Measurements from ENCODE around the gene TP53BP2.

Gene TP53BP2

DNA sequence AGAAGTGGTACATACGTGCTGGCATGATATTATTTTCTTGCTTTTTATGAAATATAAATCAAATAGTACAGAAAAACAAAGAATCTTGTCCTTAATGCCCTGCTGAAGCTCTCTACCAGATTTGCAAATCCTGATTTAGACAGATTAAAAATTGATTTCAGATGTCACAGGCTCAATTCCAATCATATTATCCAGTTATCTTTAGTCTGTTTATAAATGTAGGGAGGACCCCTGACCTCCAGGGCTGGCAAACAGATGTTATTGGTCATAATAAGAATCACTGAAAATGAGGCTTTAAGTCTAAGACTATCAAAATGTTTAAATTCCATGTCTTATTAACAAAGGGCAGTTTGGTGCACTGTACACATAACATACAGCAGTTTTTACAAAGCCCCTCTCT is 62.1 kb downstream of the TP53BP2 start:
- H3K4me1 ChIP-seq (ENCODE audit: insufficient read depth, low read length), result no peaks in the 10 kb centered on the region
- no peak overlapping the region for H3K4me2 ChIP-seq (ENCODE audit: insufficient read depth, low read length)
- H2AFZ ChIP-seq (ENCODE audit: low read depth, low read length), result no peak overlapping the region
- H4K20me1 ChIP-seq (ENCODE audit: insufficient read depth, low read length), result no peaks in the 10 kb centered on the region
- H3K27me3 ChIP-seq (ENCODE audit: insufficient read depth, low read length, poor library complexity), result no peaks in the 10 kb centered on the region
- no peak overlapping the region for H3K9ac ChIP-seq (ENCODE audit: low read depth, low read length)
- H3K4me3 ChIP-seq (ENCODE audit: low read depth in 1 of 2, low read length in 2 of 2), result no peak overlapping the region
- peaks cover 54% of the 10 kb centered on the region for H3K36me3 ChIP-seq (ENCODE audit: insufficient read depth, low read length)
- ATAC-seq (ENCODE audit: insufficient read depth, low read depth) (no peak), DNase-seq (no peak)
- H3K9me3 ChIP-seq (ENCODE audit: insufficient read depth, low read length, severe bottlenecking), result no peaks in the 10 kb centered on the region
- no peak overlapping the region for H3K27ac ChIP-seq (ENCODE audit: low read length)
- TF ChIP-seq, protein P1, sequence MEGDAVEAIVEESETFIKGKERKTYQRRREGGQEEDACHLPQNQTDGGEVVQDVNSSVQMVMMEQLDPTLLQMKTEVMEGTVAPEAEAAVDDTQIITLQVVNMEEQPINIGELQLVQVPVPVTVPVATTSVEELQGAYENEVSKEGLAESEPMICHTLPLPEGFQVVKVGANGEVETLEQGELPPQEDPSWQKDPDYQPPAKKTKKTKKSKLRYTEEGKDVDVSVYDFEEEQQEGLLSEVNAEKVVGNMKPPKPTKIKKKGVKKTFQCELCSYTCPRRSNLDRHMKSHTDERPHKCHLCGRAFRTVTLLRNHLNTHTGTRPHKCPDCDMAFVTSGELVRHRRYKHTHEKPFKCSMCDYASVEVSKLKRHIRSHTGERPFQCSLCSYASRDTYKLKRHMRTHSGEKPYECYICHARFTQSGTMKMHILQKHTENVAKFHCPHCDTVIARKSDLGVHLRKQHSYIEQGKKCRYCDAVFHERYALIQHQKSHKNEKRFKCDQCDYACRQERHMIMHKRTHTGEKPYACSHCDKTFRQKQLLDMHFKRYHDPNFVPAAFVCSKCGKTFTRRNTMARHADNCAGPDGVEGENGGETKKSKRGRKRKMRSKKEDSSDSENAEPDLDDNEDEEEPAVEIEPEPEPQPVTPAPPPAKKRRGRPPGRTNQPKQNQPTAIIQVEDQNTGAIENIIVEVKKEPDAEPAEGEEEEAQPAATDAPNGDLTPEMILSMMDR (IDR thresholded peaks at IDR 0.05; ENCODE audit: borderline replicate concordance, extremely low read depth, low read length, poor library complexity, severe bottlenecking), result no peak
- TF ChIP-seq EZH2 (IDR thresholded peaks at IDR 0.05; ENCODE audit: borderline replicate concordance, low read depth, low read length, severe bottlenecking), result no peak
- no peaks in the 10 kb centered on the region for H3K79me2 ChIP-seq (ENCODE audit: insufficient read depth, low read length)

DNA sequence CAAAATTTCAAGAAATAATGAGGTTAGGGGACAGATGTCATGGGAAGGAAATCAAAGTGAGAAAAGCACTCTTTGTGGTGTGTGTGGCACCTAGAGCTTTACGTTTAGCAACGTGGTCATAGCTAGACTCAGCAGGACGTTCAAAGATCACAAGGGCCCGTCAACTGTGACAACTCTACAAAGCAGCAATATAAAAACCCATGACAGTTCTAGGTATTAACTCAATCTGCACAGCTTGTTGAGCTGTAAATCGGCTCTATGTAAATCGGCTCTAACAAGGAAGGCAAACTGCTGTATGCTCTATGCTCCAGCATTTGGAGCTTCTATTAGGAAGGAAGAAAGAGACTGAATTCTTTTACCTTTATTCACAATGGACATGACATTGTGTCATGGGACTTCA is 64.8 kb downstream of the TP53BP2 start:
- no peak for ATAC-seq (ENCODE audit: insufficient read depth, low read depth)
- no peak overlapping the region for H3K9ac ChIP-seq (ENCODE audit: low read depth, low read length)

DNA sequence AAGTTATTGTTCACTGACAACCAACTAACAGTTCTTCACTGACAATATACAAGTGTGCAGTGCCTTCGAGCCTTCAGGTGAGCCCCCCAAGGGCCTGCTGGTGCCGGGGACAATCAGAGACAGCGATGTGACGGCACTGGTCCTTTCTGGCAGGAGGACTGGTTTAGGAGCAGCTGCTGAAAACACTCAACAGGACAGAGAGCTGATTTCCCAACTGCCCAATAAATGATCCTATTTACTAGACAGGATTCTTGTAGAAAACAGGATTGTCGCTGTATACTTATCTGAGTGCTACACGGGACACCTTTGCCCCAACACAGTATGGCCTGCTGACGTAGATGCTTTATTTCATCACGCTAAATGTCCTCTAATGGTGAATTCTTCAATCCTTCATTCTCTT is 65.4 kb downstream of the TP53BP2 start:
- DNase-seq, result no peak
- no peak for ATAC-seq (ENCODE audit: insufficient read depth, low read depth)
- Histone ChIP-seq H2AFZ (ENCODE audit: low read depth, low read length) (no peak overlapping the region), H3K9ac (ENCODE audit: low read depth, low read length) (no peak overlapping the region), H3K4me1 (ENCODE audit: insufficient read depth, low read length) (no peaks in the 10 kb centered on the region), H3K27me3 (ENCODE audit: insufficient read depth, low read length, poor library complexity) (no peaks in the 10 kb centered on the region), H3K79me2 (ENCODE audit: insufficient read depth, low read length) (no peaks in the 10 kb centered on the region), H3K27ac (ENCODE audit: low read length) (no peak overlapping the region), H4K20me1 (ENCODE audit: insufficient read depth, low read length) (no peaks in the 10 kb centered on the region), H3K4me3 (ENCODE audit: low read depth in 1 of 2, low read length in 2 of 2) (no peak overlapping the region), H3K4me2 (ENCODE audit: insufficient read depth, low read length) (no peak overlapping the region), H3K36me3 (ENCODE audit: insufficient read depth, low read length) (peaks cover 69% of the 10 kb centered on the region), H3K9me3 (ENCODE audit: insufficient read depth, low read length, severe bottlenecking) (no peaks in the 10 kb centered on the region)
- TF ChIP-seq, protein P1 (IDR thresholded peaks at IDR 0.05; ENCODE audit: borderline replicate concordance, extremely low read depth, low read length, poor library complexity, severe bottlenecking), result no peak
- TF ChIP-seq EZH2 (IDR thresholded peaks at IDR 0.05; ENCODE audit: borderline replicate concordance, low read depth, low read length, severe bottlenecking), result no peak

More for the DNA sequence above, 64.8 kb downstream of the TP53BP2 start:
- H3K9me3 ChIP-seq (ENCODE audit: insufficient read depth, low read length, severe bottlenecking), result no peaks in the 10 kb centered on the region
- H3K79me2 ChIP-seq (ENCODE audit: insufficient read depth, low read length), result no peaks in the 10 kb centered on the region
- no peaks in the 10 kb centered on the region for H4K20me1 ChIP-seq (ENCODE audit: insufficient read depth, low read length)
- no peaks in the 10 kb centered on the region for H3K27me3 ChIP-seq (ENCODE audit: insufficient read depth, low read length, poor library complexity)
- DNase-seq, result no peak
- no peaks in the 10 kb centered on the region for H3K4me1 ChIP-seq (ENCODE audit: insufficient read depth, low read length)
- no peak overlapping the region for H3K27ac ChIP-seq (ENCODE audit: low read length)
- H3K4me3 ChIP-seq (ENCODE audit: low read depth in 1 of 2, low read length in 2 of 2), result no peak overlapping the region
- no peak for TF ChIP-seq EZH2 (IDR thresholded peaks at IDR 0.05; ENCODE audit: borderline replicate concordance, low read depth, low read length, severe bottlenecking)
- TF ChIP-seq, protein P1 (IDR thresholded peaks at IDR 0.05; ENCODE audit: borderline replicate concordance, extremely low read depth, low read length, poor library complexity, severe bottlenecking), result no peak
- H2AFZ ChIP-seq (ENCODE audit: low read depth, low read length), result no peak overlapping the region
- peaks cover 65% of the 10 kb centered on the region for H3K36me3 ChIP-seq (ENCODE audit: insufficient read depth, low read length)
- H3K4me2 ChIP-seq (ENCODE audit: insufficient read depth, low read length), result no peak overlapping the region
